Measurements from ENCODE around the gene WSCD2.

WSCD2 gene

DNA sequence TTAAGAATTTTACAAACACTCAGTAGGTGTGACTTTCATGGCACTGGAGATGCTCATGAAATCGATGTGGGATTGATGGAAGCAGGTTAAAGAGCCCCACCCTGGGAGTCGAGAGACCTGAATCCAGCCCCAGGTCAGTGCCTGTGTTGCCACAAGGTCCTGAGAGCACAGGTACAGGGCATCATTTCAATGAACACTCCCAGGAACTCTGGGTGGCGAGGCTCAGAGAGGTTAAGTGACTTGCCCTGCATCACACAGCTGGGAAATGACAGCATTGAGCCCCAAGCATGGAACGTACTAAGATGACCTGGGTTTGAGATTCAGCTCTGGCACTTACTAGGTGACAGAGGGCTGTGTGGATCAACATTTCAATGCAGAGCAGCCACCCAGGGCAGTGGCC is 111.8 kb downstream of the WSCD2 start:
- DNase-seq (ENCODE audit: low spot score) (no peak), ATAC-seq (ENCODE audit: low read depth) (no peak)
- no peak overlapping the region for H3K4me3 ChIP-seq (ENCODE audit: severe bottlenecking)
- no peak overlapping the region for H3K27ac ChIP-seq (ENCODE audit: poor library complexity, severe bottlenecking)
- TF ChIP-seq, protein P1, sequence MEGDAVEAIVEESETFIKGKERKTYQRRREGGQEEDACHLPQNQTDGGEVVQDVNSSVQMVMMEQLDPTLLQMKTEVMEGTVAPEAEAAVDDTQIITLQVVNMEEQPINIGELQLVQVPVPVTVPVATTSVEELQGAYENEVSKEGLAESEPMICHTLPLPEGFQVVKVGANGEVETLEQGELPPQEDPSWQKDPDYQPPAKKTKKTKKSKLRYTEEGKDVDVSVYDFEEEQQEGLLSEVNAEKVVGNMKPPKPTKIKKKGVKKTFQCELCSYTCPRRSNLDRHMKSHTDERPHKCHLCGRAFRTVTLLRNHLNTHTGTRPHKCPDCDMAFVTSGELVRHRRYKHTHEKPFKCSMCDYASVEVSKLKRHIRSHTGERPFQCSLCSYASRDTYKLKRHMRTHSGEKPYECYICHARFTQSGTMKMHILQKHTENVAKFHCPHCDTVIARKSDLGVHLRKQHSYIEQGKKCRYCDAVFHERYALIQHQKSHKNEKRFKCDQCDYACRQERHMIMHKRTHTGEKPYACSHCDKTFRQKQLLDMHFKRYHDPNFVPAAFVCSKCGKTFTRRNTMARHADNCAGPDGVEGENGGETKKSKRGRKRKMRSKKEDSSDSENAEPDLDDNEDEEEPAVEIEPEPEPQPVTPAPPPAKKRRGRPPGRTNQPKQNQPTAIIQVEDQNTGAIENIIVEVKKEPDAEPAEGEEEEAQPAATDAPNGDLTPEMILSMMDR (IDR thresholded peaks at IDR 0.05; ENCODE audit: poor library complexity, severe bottlenecking), result no peak
- no peaks in the 10 kb centered on the region for H3K9me3 ChIP-seq (ENCODE audit: severe bottlenecking)
- no peaks in the 10 kb centered on the region for H3K4me1 ChIP-seq (ENCODE audit: insufficient read depth, poor library complexity, severe bottlenecking)
- H3K36me3 ChIP-seq (ENCODE audit: low read depth), result no peaks in the 10 kb centered on the region
- no peaks in the 10 kb centered on the region for H3K27me3 ChIP-seq (ENCODE audit: insufficient read depth, poor library complexity, severe bottlenecking)

DNA sequence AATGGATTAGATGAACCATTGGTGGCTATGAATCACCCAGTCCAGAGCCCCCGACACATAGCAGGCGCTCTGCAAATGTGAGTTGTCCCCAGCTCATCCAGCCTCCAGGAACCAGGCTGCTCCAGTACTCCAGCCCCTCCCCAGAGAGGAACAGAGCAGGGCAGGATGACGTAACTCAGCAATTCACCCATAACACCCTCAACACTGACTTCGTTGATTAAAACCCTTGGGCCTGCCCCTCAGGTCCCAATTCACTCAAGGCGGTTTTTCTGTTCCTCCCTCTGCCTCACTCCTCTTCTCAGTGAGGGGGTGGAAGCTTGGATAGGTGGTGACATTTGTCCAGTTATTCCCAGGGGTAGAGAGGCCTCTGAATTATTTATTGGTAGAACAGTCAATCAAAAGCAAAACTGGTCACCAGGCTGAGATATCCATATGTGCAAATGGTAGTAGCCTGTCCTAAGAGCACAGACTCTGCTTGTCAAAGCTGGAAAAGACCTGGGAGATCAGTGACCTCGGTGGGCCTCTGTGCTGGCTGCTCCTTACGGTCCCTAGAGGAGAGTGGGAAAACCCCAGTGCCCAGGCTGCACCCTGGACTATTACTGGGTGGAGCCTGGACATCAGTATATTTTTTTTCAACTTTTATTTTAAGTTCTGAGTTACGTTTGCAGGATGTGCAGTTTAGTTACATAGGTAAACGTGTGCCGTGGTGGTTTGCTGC is 113.1 kb downstream of the WSCD2 start:
- Histone ChIP-seq H3K9me3 (ENCODE audit: severe bottlenecking) (no peaks in the 10 kb centered on the region), H3K4me3 (ENCODE audit: severe bottlenecking) (no peak overlapping the region), H3K36me3 (ENCODE audit: low read depth) (no peaks in the 10 kb centered on the region), H3K4me1 (ENCODE audit: insufficient read depth, poor library complexity, severe bottlenecking) (no peaks in the 10 kb centered on the region), H3K27ac (ENCODE audit: poor library complexity, severe bottlenecking) (no peak overlapping the region), H3K27me3 (ENCODE audit: insufficient read depth, poor library complexity, severe bottlenecking) (no peaks in the 10 kb centered on the region)
- ATAC-seq (ENCODE audit: low read depth), result no peak
- DNase-seq (ENCODE audit: low spot score), result no peak
- TF ChIP-seq, protein P1 (IDR thresholded peaks at IDR 0.05; ENCODE audit: poor library complexity, severe bottlenecking), result no peak

DNA sequence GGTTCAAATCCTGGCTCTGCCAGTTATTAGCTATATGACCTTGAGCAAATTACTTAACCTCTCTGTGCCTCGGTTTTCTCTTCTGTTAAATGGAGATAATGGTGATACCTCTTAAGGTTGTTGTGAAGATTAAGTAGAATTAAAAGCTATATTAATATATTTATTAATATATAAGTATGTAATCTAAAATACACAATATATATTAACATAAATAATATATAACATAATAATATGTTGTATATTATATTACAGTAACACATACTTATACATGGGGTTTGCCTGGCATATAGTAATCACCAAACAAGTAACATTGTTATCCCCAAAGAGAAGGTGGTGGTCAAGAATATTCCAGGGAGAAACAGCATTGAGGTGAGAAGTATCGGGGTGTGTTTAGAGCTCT is 118.0 kb downstream of the WSCD2 start:
- DNase-seq (ENCODE audit: low spot score) (no peak), ATAC-seq (ENCODE audit: low read depth) (no peak)
- no peaks in the 10 kb centered on the region for H3K36me3 ChIP-seq (ENCODE audit: low read depth)
- H3K27ac ChIP-seq (ENCODE audit: poor library complexity, severe bottlenecking), result no peak overlapping the region
- TF ChIP-seq, protein P1 (IDR thresholded peaks at IDR 0.05; ENCODE audit: poor library complexity, severe bottlenecking), result no peak
- no peak overlapping the region for H3K4me3 ChIP-seq (ENCODE audit: severe bottlenecking)
- H3K9me3 ChIP-seq (ENCODE audit: severe bottlenecking), result no peaks in the 10 kb centered on the region
- H3K27me3 ChIP-seq (ENCODE audit: insufficient read depth, poor library complexity, severe bottlenecking), result no peaks in the 10 kb centered on the region
- H3K4me1 ChIP-seq (ENCODE audit: insufficient read depth, poor library complexity, severe bottlenecking), result no peaks in the 10 kb centered on the region

DNA sequence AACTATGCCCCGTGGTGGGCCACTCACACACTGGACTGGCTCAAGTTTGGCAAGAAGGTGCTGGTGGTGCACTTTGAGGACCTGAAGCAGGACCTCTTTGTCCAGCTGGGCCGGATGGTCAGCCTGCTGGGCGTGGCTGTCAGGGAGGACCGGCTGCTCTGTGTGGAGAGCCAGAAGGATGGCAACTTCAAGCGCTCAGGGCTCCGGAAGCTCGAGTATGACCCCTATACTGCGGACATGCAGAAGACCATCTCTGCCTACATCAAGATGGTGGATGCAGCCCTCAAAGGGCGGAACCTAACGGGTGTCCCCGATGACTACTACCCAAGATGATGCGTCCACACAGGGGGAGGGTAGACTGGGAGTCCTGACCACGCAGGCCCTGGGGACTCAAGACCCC is 118.9 kb downstream of the WSCD2 start:
- Histone ChIP-seq H3K27ac (ENCODE audit: poor library complexity, severe bottlenecking) (no peak overlapping the region), H3K4me3 (ENCODE audit: severe bottlenecking) (no peak overlapping the region), H3K4me1 (ENCODE audit: insufficient read depth, poor library complexity, severe bottlenecking) (no peaks in the 10 kb centered on the region), H3K27me3 (ENCODE audit: insufficient read depth, poor library complexity, severe bottlenecking) (no peaks in the 10 kb centered on the region), H3K9me3 (ENCODE audit: severe bottlenecking) (no peaks in the 10 kb centered on the region), H3K36me3 (ENCODE audit: low read depth) (no peaks in the 10 kb centered on the region)
- DNase-seq (ENCODE audit: low spot score) (no peak), ATAC-seq (ENCODE audit: low read depth) (no peak)
- TF ChIP-seq, protein P1 (IDR thresholded peaks at IDR 0.05; ENCODE audit: poor library complexity, severe bottlenecking), result no peak

DNA sequence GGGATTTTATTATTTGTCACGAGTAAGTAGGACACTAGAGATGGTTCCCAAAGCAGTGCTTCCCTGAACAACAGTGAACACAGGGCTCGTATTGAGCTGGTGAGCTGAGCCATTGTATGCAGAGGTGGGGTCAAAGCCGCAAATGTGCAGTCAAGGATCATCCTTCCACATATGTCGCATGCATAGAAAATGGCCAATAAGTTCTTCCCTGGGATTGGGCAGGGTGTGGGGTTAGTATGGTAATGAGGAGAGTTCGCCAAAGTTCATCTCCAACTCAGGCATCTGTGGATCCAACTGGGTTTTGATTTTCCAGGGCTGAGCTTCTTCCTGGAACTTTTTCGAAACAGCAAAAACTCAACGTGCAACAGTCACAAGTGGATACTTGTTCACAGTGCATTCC is 123.4 kb downstream of the WSCD2 start:
- DNase-seq (ENCODE audit: low spot score) (no peak), ATAC-seq (ENCODE audit: low read depth) (no peak)
- no peaks in the 10 kb centered on the region for H3K9me3 ChIP-seq (ENCODE audit: severe bottlenecking)
- H3K27ac ChIP-seq (ENCODE audit: poor library complexity, severe bottlenecking), result no peak overlapping the region
- H3K4me3 ChIP-seq (ENCODE audit: severe bottlenecking), result no peak overlapping the region
- peaks cover 8% of the 10 kb centered on the region for H3K27me3 ChIP-seq (ENCODE audit: insufficient read depth, poor library complexity, severe bottlenecking)
- no peaks in the 10 kb centered on the region for H3K4me1 ChIP-seq (ENCODE audit: insufficient read depth, poor library complexity, severe bottlenecking)
- TF ChIP-seq, protein P1 (IDR thresholded peaks at IDR 0.05; ENCODE audit: poor library complexity, severe bottlenecking), result no peak
- no peaks in the 10 kb centered on the region for H3K36me3 ChIP-seq (ENCODE audit: low read depth)

Data from RWPE2 (cell line).